GM12878 (cell line): Measurements from ENCODE around the gene KCNH4. TPM values are rescaled to one million over a fixed set of nuclear protein-coding genes. Genes with fewer than 3 reads are reported as not detected.
A peak's percentile ranks its signal among the peaks of the same experiment; 100 is the strongest.

Experiments
- ATF7 ChIP-seq: fragments of 450-650 bp; IDR thresholded peaks from 2 replicates; pipeline ENCODE4 v1.6.1; 2016; ENCODE audit warnings: low read depth, mild to moderate bottlenecking
- BRCA1 ChIP-seq: IDR thresholded peaks from 2 replicates; pipeline ENCODE4 v1.6.1; 2011; ENCODE audit warnings: low read depth, low read length, improper control_type of control experiment
- CBX5 ChIP-seq: sonication (generic); IDR thresholded peaks from 2 replicates; pipeline ENCODE4 v1.6.1; 2016; ENCODE audit warnings: low read depth, moderate library complexity, mild to moderate bottlenecking, inconsistent platforms
- CREM ChIP-seq: IDR thresholded peaks from 2 replicates; pipeline ENCODE4 v1.6.1; 2014; ENCODE audit warnings: antibody characterized with exemption, low read depth
- FOXK2 ChIP-seq: fragments of 450-650 bp; IDR thresholded peaks from 2 replicates; pipeline ENCODE4 v1.6.1; 2017; ENCODE audit warnings: mild to moderate bottlenecking, moderate library complexity
- HCFC1 ChIP-seq: fragments of 150-350 bp; IDR thresholded peaks from 2 replicates; pipeline ENCODE4 v1.6.1; 2014; ENCODE audit warnings: low read length
- MTA2 ChIP-seq: fragments of 450-650 bp; IDR thresholded peaks from 2 replicates; pipeline ENCODE4 v1.6.1; 2016; ENCODE audit warnings: low read depth, mild to moderate bottlenecking, moderate library complexity
- NFYA ChIP-seq: IDR thresholded peaks from 2 replicates; pipeline ENCODE4 v1.6.1; 2011; ENCODE audit warnings: low read depth, mild to moderate bottlenecking, low read length, improper control_type of control experiment, borderline replicate concordance
- NR2F1 ChIP-seq: fragments of 450-650 bp; conservative IDR thresholded peaks from 2 replicates; pipeline ENCODE4 v1.6.1; 2017; ENCODE audit warnings: mild to moderate bottlenecking
- PAX5 ChIP-seq: IDR thresholded peaks from 2 replicates; pipeline ENCODE4 v1.6.1; 2011; ENCODE audit warnings: low read depth, low read length, borderline replicate concordance
- PML ChIP-seq: IDR thresholded peaks from 2 replicates; pipeline ENCODE4 v1.6.1; 2012; ENCODE audit warnings: low read length, inconsistent platforms
- POLR2AphosphoS5 ChIP-seq: IDR thresholded peaks from 2 replicates; pipeline ENCODE4 v1.6.1; 2011; ENCODE audit warnings: mild to moderate bottlenecking, low read length, inconsistent platforms
- RAD21 ChIP-seq: IDR thresholded peaks from 2 replicates; pipeline ENCODE4 v1.6.1; 2011; ENCODE audit warnings: mild to moderate bottlenecking, low read depth, low read length, moderate library complexity; ENCODE audit not compliant: insufficient read depth
- RUNX3 ChIP-seq: IDR thresholded peaks from 2 replicates; pipeline ENCODE4 v1.6.1; 2012; ENCODE audit warnings: low read length, inconsistent platforms
- SMAD1 ChIP-seq: fragments of 450-650 bp; IDR thresholded peaks from 2 replicates; pipeline ENCODE4 v1.6.1; 2018; ENCODE audit warnings: mild to moderate bottlenecking, low read depth; ENCODE audit not compliant: partially characterized antibody
- SRF ChIP-seq, 2 experiments: IDR thresholded peaks; 2 replicates each; pipeline ENCODE4 v1.6.1; 2011; ENCODE audit warnings: low read depth in 2 of 2, low read length in 2 of 2, mild to moderate bottlenecking in 1 of 2, moderate library complexity in 1 of 2
- YBX1 ChIP-seq: fragments of 450-650 bp; IDR thresholded peaks from 2 replicates; pipeline ENCODE4 v1.6.1; 2016; ENCODE audit warnings: antibody characterized with exemption
- polyA plus RNA-seq, 11 experiments: library from polyadenylated mRNA; depleted of rRNA in 4 of 11; unstranded in 6 of 11; stranded (reverse) in 5 of 11; fragments of >200 nt; fragmentation: Nextera tagmentation in 4 of 11; fragmentation: Illumina TruSeq in 1 of 11; extraction: Ambion mirVana in 4 of 11; extraction: Trizol in 1 of 11; gene quantifications; 1 replicate in 1 of 11; 2 replicates in 10 of 11; pipeline versions ENCODE4 v1.2.1 to v1.2.3, GENCODE V29; 2011 to 2016; ENCODE audit warnings: inconsistent platforms in 2 of 11, missing spikeins in 2 of 11, low read depth in 1 of 11
- total RNA-seq, 4 experiments: library from RNA; depleted of rRNA in 3 of 4; stranded (reverse); fragments of >200 nt in 3 of 4; fragmentation: Illumina TruSeq in 1 of 4; extraction: Trizol in 1 of 4; gene quantifications; 2 replicates each; pipeline versions ENCODE4 v1.2.1 to v1.2.3, GENCODE V29; 2013 to 2021
- TF ChIP-seq, protein P1 (sequence below): IDR thresholded peaks from 2 replicates; pipeline ENCODE4 v1.6.1; 2012; ENCODE audit warnings: low read depth, low read length, improper control_type of control experiment
- TF ChIP-seq, protein P2 (sequence below): IDR thresholded peaks from 2 replicates; pipeline ENCODE4 v1.6.1; 2011; ENCODE audit warnings: low read depth, low read length, improper control_type of control experiment, borderline replicate concordance
- TF ChIP-seq, protein P3 (sequence below): IDR thresholded peaks from 2 replicates; pipeline ENCODE4 v1.6.1; 2012; ENCODE audit warnings: low read length, inconsistent platforms
- TF ChIP-seq, protein P4 (sequence below): IDR thresholded peaks from 2 replicates; pipeline ENCODE4 v1.6.1; 2011; ENCODE audit warnings: low read depth, mild to moderate bottlenecking, low read length, moderate library complexity, borderline replicate concordance; ENCODE audit errors: extremely low read depth
- TF ChIP-seq, protein P5 (sequence below): fragments of 450-650 bp; IDR thresholded peaks from 2 replicates; pipeline ENCODE4 v1.6.1; 2017; ENCODE audit warnings: antibody characterized with exemption, mild to moderate bottlenecking, moderate library complexity

KCNH4 gene
- total and polyA plus RNA-seq, 10 of the 15 experiments (the other 5 are each of a cell fraction or from before 2014, with no cell fraction given), result 0.03 to 0.88 (median 0.10) TPM; not detected in 2

DNA sequence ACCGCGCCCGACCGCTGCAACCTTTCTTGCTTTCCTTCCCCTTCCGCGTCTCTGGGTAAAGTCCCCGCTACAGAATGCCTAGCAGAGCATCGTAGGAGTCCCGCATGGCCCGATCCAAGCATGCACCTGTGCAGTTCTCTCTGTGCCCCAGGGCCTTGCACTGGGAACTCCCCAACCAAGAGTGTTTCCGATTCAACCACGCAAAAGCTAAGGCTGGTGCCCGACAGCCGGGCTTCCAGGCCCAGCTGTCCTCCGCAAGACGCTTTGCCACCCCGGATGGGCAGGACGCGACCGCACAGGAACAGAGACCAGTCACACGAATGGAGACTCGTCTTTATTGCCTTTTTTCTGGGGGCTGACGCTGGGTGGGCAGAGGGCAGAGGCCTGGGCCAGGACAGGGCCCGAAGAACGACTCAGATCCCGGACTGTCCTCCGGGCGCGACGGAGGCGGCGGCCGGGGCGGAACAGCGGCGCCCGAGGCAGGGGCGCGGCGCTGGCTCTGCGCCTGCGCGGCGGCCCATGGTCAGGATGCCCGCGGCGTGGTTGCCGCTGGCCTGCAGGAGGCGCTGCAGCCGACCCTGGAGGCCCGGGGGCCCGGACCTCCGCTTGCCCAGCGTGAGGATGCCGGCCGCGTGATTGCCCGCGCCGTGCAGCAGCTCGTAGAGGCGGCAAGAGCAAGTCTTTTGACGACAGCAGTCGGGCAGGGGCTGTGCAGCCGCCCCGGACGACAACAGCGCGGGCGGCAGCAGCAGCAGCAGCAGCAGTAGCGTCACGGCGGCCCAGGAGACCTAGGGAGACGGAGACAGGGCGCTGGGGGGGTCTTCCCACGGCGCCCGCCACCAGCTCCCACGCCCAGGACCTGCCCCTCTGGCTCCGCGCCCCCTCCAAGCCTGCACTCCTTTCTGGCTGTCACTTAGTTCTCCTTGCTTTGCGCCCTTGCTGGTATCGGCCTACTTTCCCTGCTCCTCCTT lies 3.1 kb upstream of the KCNH4 start (continued):
- TF ChIP-seq, protein P1, sequence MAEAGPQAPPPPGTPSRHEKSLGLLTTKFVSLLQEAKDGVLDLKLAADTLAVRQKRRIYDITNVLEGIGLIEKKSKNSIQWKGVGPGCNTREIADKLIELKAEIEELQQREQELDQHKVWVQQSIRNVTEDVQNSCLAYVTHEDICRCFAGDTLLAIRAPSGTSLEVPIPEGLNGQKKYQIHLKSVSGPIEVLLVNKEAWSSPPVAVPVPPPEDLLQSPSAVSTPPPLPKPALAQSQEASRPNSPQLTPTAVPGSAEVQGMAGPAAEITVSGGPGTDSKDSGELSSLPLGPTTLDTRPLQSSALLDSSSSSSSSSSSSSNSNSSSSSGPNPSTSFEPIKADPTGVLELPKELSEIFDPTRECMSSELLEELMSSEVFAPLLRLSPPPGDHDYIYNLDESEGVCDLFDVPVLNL, result no peak
- TF ChIP-seq, protein P2, sequence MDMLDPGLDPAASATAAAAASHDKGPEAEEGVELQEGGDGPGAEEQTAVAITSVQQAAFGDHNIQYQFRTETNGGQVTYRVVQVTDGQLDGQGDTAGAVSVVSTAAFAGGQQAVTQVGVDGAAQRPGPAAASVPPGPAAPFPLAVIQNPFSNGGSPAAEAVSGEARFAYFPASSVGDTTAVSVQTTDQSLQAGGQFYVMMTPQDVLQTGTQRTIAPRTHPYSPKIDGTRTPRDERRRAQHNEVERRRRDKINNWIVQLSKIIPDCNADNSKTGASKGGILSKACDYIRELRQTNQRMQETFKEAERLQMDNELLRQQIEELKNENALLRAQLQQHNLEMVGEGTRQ, result no peak
- peak; percentile 77 for TF ChIP-seq NR2F1
- TF ChIP-seq, protein P3, sequence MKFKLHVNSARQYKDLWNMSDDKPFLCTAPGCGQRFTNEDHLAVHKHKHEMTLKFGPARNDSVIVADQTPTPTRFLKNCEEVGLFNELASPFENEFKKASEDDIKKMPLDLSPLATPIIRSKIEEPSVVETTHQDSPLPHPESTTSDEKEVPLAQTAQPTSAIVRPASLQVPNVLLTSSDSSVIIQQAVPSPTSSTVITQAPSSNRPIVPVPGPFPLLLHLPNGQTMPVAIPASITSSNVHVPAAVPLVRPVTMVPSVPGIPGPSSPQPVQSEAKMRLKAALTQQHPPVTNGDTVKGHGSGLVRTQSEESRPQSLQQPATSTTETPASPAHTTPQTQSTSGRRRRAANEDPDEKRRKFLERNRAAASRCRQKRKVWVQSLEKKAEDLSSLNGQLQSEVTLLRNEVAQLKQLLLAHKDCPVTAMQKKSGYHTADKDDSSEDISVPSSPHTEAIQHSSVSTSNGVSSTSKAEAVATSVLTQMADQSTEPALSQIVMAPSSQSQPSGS, result no peak
- no peak for TF ChIP-seq RAD21
- no peak for TF ChIP-seq PML
- no peak for TF ChIP-seq FOXK2
- TF ChIP-seq, protein P4, sequence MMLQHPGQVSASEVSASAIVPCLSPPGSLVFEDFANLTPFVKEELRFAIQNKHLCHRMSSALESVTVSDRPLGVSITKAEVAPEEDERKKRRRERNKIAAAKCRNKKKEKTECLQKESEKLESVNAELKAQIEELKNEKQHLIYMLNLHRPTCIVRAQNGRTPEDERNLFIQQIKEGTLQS, result 0 out of 2 replicates have a peak, but pooled peaks have one; percentile 11
- no peak for TF ChIP-seq ATF7
- no peak for TF ChIP-seq NFYA
- peak; percentile 6; the same call in 1 of the 2 replicates for TF ChIP-seq RUNX3
- no peak for TF ChIP-seq BRCA1
- TF ChIP-seq PAX5, result no peak
- TF ChIP-seq YBX1, result no peak
- no peak; the same call in 1 of the 2 replicates for TF ChIP-seq HCFC1
- TF ChIP-seq, protein P5, sequence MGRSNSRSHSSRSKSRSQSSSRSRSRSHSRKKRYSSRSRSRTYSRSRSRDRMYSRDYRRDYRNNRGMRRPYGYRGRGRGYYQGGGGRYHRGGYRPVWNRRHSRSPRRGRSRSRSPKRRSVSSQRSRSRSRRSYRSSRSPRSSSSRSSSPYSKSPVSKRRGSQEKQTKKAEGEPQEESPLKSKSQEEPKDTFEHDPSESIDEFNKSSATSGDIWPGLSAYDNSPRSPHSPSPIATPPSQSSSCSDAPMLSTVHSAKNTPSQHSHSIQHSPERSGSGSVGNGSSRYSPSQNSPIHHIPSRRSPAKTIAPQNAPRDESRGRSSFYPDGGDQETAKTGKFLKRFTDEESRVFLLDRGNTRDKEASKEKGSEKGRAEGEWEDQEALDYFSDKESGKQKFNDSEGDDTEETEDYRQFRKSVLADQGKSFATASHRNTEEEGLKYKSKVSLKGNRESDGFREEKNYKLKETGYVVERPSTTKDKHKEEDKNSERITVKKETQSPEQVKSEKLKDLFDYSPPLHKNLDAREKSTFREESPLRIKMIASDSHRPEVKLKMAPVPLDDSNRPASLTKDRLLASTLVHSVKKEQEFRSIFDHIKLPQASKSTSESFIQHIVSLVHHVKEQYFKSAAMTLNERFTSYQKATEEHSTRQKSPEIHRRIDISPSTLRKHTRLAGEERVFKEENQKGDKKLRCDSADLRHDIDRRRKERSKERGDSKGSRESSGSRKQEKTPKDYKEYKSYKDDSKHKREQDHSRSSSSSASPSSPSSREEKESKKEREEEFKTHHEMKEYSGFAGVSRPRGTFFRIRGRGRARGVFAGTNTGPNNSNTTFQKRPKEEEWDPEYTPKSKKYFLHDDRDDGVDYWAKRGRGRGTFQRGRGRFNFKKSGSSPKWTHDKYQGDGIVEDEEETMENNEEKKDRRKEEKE, result 0 out of 2 replicates have a peak, but pooled peaks have one; percentile 20
- TF ChIP-seq SRF (IDR thresholded peaks at IDR 0.05; ENCODE audit: low read depth in 2 of 2, low read length in 2 of 2), result 0 out of 4 replicates have a peak, but pooled peaks of 1 of the 2 experiments have one; percentile 52
- no peak for TF ChIP-seq MTA2
- peak; percentile 47; the same call in 1 of the 2 replicates for TF ChIP-seq POLR2AphosphoS5
- no peak for TF ChIP-seq CBX5
- peak; percentile 5; the same call in 1 of the 2 replicates for TF ChIP-seq CREM
- TF ChIP-seq SMAD1, result no peak
